NCI-H2171 treated with DMSO at 0.1 percent for 48 hours (cell line): ENCODE data around the gene CDK8.
"Not testable (repeated sequence)": the region's sequence is repeated elsewhere in the genome, so short reads cannot be mapped to it uniquely, and the experiment has no call there.

Experiments used
- DNase-seq: peaks from one replicate; lab custom pipeline; 2025; lab: John Stamatoyannopoulos, UW

The CDK8 gene

DNA sequence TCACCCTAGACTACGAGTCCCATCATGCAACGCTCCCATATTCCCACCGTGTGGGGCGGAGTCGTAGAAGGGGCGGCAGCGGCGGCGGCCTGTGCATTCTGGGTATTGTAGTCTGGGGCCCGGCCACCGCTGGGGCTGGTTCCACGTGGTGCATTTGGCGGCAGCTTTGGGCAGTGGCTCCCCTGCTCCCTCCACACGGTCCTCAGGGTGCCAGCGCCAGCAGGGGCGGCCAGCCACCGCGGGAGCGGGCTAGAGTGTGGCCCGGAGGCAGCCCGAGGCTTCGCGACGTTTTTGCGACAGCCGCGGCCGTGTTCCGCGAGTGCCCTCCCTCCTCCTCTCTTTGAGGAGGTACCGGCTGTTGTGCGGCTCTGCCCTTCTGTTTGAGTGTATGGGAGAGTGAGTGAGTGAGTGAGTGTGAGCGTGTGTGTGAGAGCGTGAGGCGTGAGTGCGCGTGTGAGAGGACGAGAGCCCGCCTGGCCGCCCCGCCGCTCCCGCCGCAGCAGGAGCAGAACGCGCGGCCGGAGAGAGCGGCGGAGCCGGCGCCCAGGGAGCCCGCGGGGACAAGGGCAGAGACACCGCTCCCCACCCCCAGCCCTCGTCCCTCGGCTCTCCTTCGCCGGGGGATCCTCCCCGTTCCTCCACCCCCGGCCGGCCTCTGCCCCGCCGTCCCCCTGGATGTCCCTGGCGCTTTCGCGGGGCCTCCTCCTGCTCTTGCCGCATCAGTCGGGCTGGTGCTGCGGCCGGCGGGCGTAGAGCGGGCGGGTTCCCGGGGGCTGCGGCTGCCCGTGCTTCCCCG is at the start of gene CDK8:
Gene CDK8 (plus strand): TSS at position 343 of the 796 bp plus-strand sequence. CDS start 513 bp downstream, outside the sequence.
- peak; percentile 91 for DNase-seq

DNA sequence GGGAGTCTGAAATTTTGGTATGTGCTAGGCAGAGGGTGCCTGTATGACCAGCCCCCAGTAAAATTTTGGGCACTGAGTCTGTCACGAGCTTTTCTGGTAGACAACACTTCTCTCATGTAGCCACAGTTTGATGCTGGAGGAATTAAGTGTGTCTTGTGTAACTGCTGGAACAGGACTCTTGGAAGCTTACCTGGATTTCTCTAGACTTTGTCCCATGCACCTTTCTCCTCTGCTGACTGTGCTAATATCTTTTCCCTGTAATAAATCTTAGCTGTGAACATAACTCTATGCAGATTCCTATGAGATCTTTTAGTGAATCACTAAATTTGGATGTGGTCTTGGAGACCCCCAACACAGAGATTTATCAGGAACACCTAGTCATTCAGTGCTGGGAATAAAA is 45.6 kb upstream of the CDK8 start:
- no peak for DNase-seq

DNA sequence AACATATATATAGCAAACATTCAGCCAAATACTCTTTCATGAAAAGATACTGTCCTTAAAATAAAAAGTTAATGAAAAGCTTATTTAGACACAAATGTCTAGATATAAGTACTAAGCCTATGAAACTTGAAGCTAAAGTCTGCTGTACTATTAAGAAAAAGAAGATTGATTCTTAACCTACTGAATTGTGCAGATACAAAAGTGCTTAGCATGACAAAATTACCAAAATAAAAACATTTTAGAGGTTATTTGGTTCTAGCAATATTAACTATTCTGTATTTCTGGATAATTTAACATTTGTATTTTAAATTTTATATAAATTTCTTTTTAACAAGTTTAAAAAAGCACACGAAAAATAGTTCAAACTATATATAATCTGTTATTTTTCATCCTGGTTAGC is 40.6 kb upstream of the CDK8 start:
- no peak for DNase-seq

DNA sequence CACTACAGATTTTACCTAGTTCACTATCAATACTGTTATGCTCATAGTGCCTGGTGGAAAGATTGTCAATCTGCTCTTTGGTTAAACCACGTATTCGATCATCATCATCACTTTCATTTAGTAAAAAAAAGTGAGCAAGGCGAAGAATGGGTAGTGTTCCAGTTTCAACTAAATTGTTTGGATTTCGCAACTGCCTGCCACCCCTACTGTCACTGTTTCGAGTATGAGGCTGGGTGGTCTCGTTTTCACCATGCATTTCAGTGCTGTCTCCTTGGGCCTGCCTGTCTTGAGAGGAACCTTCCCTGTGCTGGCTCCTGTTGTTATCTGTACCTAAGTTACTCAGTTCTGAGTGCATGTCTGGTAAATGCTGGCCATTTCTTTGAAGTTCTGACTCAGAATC is 39.9 kb upstream of the CDK8 start:
- no peak for DNase-seq

DNA sequence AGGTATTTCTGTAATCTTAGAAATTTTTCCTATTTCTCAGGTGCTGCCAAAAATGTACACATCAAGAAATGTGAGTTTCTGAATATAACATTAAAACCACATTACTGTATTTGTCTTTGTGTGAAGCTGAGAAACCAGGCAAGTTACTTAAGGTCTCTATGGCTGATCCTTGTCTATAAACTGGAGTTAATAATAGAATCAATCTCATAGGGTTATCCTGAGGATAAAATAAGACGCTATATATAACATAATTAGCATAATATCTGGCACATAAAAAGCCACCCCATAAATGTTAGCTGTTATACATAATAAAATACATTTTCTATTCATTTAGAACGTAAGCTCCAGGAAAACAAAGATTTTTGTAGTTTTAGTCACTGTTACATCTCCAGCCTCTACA is 37.9 kb upstream of the CDK8 start:
- DNase-seq: no peak

DNA sequence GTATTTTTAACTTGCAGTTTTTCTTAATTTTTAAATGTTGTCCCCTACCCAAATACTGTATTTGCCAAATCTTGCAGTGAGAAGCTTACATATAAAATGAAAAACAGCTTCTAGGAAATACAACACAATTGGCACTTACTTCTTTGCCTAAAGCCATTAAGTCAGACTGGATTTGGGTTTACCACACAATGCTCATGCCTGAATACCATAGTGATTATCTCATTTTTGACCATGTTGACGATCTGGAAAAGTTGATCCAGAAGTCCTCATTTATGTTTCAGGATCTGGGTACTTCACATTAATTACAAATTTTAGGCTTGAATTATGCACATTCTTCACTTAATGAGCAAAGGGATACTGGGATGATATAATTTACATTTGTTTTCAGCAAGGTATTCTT is 34.2 kb upstream of the CDK8 start:
- no peak for DNase-seq

DNA sequence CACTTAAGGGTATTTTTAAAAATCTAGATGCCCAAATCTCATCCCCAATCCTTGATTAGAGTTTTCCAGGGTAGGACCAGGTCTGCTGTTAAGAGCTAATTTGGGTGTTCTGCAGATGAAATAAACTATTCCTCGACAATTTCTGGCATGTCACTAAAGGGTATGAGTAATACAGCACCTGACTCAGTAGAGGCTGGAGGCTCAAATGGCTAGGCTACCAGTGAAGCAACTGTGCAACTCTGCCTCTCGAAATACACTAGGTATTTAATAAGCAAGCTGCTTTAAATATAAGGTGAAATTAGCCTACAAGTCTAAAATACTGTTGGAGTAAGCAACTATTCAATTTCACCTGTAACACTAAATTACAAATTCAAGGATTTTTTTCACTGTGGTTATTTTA is 33.4 kb upstream of the CDK8 start:
- DNase-seq: no peak

DNA sequence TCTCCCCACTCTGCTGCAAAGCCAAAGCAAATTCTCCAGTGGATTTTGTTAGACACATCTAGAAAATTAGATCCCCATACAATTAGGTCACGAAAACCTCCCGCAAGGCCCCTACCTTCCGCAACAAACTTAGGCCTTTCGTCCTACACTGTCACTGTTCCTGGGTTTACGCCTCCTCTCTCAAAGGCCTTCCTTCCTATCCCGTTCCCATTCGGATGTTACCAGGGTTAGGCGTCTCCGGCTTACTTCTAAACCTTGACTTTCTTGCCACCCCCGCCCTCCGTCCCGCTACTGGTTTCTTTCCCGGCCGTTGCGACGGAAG is 32.6 kb upstream of the CDK8 start:
- no peak for DNase-seq

DNA sequence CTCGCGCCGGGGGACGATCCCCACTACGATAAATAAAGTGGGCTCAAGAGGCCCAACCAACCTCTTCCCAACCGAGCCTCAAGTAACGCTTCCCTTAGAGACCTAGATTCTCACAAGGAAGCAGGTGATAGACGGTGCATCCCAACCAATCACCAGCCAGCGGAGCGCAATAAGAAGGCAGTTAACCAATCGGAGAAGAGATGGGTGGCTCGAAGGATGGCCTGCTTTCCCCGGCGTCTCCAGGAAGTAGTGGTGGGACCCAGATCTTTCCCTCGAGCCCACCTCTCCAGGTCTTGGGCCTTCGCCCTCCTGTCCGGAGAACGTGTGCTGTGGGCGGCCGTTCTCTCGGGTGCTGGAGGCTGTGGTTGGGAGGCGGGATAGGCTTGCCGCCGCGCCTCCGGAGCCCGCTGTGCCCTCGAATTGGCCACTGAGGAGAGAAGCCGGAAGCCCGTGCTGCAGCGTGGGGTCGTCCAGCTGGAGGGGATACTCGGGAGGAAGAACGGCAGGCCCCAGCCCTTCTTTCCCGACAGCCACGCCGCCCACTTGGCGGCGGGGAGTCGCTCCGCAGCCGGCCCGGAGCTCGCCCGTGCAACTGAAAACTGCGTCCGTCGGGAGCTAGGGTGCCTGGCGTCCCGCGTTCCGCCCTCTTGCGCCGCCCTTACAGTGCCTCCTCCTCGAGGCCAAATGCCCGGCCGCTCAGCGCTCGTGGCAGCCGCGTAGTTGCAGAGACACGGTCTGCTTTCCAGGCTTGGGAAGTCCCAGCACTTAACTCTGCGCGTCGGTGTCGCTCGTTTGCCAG is 32.0 kb upstream of the CDK8 start, which contains the start of gene RNF6:
Gene RNF6 (minus strand): TSS at position 594 of the 799 bp plus-strand sequence. CDS start 2,665 bp downstream, outside the sequence.
- peak; percentile 93 for DNase-seq

DNA sequence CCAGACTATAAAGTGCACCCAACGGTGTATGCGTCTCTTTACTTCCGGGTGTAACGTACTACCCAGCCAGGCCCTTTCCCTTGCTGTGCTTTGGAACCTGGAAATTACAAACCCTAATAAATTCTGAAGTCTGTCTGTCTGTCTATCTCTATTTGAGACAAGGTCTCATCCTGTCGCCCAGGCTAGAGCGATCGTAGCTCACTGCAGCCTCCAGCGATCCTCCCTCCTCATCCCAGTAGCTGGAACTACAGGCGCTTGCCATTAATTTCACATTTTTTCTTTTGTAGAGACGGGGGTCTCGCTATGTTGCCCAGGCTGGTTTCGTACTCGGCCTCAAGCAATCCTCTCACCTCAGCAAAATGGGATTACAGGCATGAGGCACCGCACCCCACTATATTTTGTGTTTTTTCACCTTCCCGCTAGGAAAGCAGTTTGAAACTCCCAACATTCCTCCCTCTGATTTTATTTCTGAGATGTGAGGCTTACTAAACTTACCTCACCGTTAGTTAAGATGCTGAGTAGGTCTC is 31.3 kb upstream of the CDK8 start:
- no peak for DNase-seq

DNA sequence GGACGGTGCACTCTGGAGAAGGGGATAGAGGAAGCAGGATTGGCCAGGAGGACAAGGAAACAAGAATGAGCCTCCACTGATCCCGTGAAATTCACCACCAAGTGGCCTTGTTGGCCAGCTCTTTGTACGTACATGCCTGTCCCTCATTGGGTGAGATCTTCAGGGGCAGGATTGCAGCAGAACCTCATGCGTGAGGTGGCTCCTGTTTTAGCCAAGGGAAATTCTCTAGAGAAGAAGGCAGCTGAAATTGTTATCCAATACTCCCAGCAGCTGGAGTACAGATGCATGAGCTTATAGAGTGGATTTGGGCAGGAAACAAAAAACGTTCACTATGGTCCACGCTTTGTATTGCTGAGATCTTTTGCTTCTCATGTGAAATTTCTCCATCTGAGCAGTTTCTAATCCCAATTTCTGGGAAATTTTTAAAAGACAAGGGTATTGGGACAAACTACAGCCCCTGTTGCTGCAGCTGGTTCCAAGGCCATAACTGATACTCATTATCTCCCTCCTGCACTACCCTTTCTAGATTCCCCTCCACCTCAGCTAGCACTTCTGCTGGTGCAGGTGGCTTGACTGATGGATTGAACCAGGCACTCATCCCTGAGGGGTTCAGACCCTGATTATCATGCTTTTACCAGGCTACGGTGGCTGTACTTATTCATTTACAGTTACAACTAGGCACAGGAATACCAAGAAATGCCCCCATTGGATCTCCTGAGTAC is 27.9 kb upstream of the CDK8 start:
- no peak for DNase-seq

DNA sequence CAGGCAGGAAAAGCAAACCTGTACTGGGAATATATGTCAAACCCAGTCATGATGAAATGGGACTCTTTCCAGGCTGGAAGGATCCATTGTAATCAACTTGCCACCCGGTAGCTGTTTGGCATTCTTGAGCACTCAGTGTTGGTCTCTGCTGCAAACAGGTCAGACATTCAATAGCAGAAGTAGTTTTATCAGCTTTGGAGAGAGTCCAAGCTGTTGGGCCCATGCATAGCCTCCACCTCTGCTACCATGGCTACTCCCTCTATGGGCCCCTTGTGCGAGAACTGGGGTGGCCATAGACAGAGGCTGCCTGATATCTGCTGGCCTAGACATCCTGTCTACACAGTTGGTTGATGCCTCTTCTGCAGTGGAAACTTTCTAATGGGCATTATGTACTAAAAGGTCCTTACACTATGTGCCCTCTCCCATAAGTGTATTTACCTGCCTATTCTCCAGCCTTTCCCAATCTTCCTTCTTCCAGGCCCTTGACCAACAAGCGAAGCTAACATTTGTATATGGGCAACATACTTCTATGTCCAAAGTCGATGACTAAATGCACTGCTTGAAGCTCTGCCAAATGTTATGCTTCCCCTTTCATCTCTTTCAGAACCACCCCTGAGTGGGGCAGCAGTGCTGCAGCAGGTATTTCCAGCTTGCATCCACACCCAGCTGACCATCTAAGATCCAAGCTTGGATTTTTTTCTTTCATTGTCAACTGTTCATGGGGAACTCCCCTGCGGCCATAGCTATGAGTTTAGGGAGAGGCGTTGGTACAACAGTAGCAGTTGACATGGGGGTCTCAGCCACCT is 26.6 kb upstream of the CDK8 start:
- no peak for DNase-seq

DNA sequence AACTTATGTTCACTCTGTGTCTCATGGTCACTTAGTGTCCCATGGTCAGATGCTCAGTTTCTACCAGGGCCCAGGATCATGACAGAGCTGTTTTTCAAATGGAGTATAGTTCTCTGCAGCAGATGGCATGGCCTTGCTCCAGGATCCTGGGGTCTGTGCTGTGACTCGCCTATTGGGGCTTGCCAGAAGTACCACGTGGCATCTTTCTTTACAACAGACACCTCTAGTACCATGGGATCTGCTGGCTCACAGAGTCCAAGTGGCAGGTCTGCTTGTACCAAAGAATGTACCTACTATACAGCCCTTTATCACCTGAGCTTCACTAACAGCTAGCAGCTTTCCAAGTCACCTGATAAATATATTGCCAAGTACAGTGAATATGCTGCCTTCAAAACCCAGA is 25.8 kb upstream of the CDK8 start:
- peak; percentile 65 for DNase-seq

DNA sequence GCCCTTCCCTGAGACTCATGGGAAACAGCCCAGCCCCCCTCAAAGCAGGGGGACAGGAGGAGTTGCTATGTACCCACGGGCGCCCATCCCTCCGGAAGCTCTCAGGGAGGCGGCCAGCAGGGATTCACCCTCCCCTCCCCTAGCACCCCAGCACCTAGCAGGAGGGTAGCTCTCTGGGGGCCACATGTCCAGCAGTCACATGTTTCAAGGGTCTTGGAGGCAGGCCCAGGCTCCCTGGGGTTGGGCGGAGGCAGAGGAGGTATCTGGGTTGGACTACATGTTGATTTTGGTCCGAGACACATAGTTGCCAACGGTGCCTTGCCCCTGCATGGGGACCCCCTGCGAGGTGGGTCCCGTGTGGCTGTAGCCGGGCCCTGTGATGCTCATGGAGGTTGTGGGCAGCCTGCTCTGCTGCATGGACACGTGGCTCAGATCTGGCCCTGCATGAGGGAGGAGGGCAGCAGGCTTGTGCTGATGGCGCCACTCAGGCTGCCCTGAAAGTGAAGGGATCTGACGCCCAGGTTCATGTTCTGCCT is 24.8 kb upstream of the CDK8 start:
- DNase-seq: no peak

DNA sequence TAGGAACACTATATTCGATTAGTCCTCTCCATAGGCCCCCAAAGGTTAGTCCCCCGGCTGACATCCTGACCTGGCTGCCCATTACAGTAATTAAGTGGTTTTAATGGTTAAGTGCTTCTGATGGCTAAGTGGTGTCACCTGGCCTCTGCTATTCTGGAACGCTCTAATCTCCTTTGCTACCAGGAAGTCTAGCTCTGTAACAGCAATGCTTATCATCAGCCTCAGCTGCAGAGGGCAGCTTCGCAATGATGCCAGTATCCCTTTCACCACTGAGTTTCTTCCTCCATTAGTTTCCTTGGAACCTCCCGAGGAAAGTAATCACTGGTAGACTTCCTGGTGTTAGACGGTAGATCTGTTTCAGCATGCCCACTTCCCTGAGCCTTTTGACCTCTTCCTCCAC is 23.2 kb upstream of the CDK8 start:
- no peak for DNase-seq

DNA sequence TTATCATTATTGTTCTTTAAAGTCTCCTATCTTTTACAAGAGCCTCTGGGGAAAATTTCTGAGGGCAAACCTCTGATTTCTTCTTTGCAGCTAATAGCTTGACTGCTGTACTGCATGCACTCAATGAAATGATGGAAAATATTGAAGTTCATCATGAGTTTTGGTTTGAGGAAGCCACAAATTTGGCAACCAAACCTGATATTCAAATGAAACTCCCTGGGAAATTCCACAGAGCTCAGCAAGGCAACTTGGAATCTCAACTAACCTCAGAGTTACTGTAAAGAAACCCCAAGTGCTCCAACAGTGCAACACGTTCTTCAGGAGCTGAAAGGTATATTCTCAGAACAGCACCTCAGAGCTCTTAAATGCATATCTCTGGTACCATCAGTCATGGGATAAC is 17.6 kb upstream of the CDK8 start:
- DNase-seq: no peak

DNA sequence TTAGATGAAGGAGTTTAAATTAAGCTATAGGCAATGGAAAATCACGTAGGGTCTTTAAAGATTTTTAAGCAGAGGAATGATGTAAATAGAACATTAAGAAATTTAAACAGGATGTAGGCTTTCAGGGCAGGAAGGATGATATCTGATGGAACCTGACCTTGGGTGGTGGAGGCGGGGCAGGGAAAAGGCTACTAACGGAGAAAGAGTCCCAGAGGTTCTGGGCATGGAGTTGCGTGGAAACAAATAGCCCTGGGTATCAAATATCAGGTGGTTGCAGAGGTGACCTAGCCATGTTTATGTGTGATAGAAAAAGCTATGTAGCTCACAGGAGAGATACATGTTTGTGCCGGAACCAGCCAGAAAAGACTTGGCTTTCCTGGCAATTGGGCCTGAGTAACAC is 7.8 kb upstream of the CDK8 start:
- DNase-seq: no peak

DNA sequence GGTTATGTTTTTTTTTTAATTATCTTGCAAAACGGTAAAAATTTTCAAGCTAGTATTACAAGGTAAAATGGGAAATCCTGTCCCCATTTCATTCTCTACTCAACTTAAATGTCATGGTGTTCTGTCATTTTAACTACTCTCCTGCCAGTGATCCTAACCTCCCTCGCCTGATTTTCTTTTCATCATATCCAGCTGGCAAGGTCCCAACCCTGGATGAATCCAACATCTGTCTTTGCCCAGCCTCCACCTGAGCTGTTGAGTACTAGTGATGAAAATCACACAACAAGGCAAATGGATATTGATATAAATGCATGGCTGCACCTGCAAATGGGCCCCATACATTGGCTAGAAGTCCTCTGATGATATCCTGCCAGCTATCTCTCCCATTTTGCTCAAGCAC is 6.9 kb upstream of the CDK8 start:
- DNase-seq: peak; percentile 46

DNA sequence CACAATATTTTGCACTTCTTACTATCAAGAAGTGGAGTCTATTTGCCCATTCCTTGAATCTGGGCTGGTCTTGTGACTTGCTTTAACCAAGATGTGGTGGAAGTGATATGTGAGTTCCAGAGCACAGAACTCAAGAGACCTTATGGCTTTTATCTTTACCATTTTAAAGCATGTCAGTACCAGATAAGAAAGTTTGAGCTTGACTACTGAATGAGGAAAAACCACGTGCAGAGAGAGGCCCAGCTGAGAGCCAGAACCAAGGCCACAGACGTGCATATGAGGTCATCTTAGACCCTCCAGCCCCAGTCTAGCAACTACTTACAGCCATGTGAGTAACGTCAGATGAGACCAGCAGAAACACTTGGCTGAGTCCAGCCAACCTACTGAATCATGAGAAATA is 6.3 kb upstream of the CDK8 start:
- no peak for DNase-seq

DNA sequence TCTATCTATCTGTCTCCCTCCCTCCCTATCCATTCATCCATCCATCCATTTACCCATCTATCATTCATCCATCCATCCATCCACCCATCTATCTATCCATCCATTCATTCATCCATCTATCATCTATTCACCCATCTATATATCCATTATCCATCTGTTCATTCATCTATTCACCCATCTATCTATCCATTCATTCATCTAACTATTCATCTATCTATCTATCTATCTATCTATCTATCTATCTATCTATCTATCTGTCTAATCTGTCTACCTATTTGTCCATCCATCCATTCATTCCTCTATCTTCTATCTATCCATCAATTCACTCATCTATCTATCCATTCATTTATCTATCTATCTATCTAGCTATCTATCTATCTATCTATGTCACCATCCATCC is 4.4 kb upstream of the CDK8 start:
- DNase-seq: no peak

DNA sequence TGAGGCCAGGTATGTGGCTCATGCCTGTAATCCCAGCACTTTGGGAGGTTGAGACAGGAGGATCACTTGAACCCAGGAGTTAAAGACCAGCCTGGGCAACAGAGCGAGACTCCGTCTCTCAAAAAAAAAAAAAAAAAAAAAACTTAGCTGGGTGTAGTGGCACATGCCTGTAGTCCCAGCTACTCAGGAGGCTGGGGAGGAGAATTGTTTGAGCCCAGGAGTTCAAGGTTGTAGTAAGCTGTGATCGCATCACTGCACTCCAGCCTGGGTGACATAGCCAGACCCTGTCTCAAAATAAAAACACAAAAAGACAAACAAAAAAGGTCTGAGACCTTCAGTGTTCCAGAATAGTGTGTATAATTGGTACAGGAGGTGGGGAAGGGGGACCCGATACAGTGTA is 1.9 kb upstream of the CDK8 start:
- not testable (repeated sequence) for DNase-seq
